ENCODE measurements around the gene PLEKHN1.

Gene PLEKHN1

GRCh38 chr1:960363-961131 lies 5.7 kb upstream of the PLEKHN1 start, which contains the start of gene KLHL17:
Gene KLHL17 (plus strand): TSS chr1:960584. CDS start chr1:960694, 110 bp downstream.
- DNase-seq (ENCODE audit: low spot score): no peak

- DNase-seq (ENCODE audit: low spot score): no peak
Observed at GRCh38 chr1:961132-961669, 5.1 kb upstream of the PLEKHN1 start.

- DNase-seq (ENCODE audit: low spot score): no peak
Observed at GRCh38 chr1:962381-963300, 3.6 kb upstream of the PLEKHN1 start.

GRCh38 chr1:963301-963651 lies 3.0 kb upstream of the PLEKHN1 start:
- DNase-seq (ENCODE audit: low spot score): no peak

GRCh38 chr1:963746-964525 lies 2.3 kb upstream of the PLEKHN1 start:
- DNase-seq (ENCODE audit: low spot score): no peak

- no peak for DNase-seq (ENCODE audit: low spot score)
Observed at GRCh38 chr1:964691-965525, 1.4 kb upstream of the PLEKHN1 start.

- DNase-seq (ENCODE audit: low spot score): no peak
Observed at GRCh38 chr1:965526-966134, 652 bp upstream of the PLEKHN1 start.

- DNase-seq (ENCODE audit: low spot score): no peak
Observed at GRCh38 chr1:966704-967300, 520 bp downstream of the PLEKHN1 start.

GRCh38 chr1:967466-968343 lies 1.4 kb downstream of the PLEKHN1 start:
- no peak for DNase-seq (ENCODE audit: low spot score)

- DNase-seq (ENCODE audit: low spot score): no peak
Observed at GRCh38 chr1:969260-969855, 3.1 kb downstream of the PLEKHN1 start.

GRCh38 chr1:970242-970972 lies 4.1 kb downstream of the PLEKHN1 start:
- DNase-seq (ENCODE audit: low spot score): no peak

GRCh38 chr1:970973-971730 lies 4.9 kb downstream of the PLEKHN1 start:
- DNase-seq (ENCODE audit: low spot score): no peak

GRCh38 chr1:971751-972506 lies 5.6 kb downstream of the PLEKHN1 start:
- no peak for DNase-seq (ENCODE audit: low spot score)

GRCh38 chr1:972726-973458 lies 6.6 kb downstream of the PLEKHN1 start:
- DNase-seq (ENCODE audit: low spot score): no peak

- DNase-seq (ENCODE audit: low spot score): no peak
Observed at GRCh38 chr1:973459-974292, 7.4 kb downstream of the PLEKHN1 start.

Data from left forelimb (tissue), 1 donor.